Neural crest cell (in vitro differentiated cells): Measurements from ENCODE around the gene FAT2. TPM values are rescaled to one million over a fixed set of nuclear protein-coding genes. Genes with fewer than 3 reads are reported as not detected.

Source experiments
- DNase-seq: peaks from one replicate; pipeline ENCODE4 v3.0.0; 2021; ENCODE audit warnings: low read depth, mixed read lengths, low spot score
- H3K27ac Mint-ChIP-seq: one replicate; pipeline ENCODE4 v1.8.0; 2021; ENCODE audit warnings: mild to moderate bottlenecking, mixed read lengths; ENCODE audit not compliant: unreplicated experiment
- H3K27me3 Mint-ChIP-seq: 2 replicates; pipeline ENCODE4 v1.8.0; 2021; ENCODE audit warnings: low read depth, mild to moderate bottlenecking, mixed read lengths
- H3K36me3 Mint-ChIP-seq: 2 replicates; pipeline ENCODE4 v1.8.0; 2021; ENCODE audit warnings: low read depth, mild to moderate bottlenecking, mixed read lengths
- H3K4me1 Mint-ChIP-seq: 2 replicates; pipeline ENCODE4 v1.8.0; 2021; ENCODE audit warnings: mixed read lengths
- H3K4me3 Mint-ChIP-seq: one replicate; pipeline ENCODE4 v1.8.0; 2021; ENCODE audit warnings: mild to moderate bottlenecking, mixed read lengths
- H3K9me3 Mint-ChIP-seq: 2 replicates; pipeline ENCODE4 v1.8.0; 2021; ENCODE audit warnings: mixed read lengths
- total RNA-seq: library from RNA; stranded (reverse); gene quantifications from 2 replicates; pipeline ENCODE4 v1.2.1, GENCODE V29; 2021
- TF ChIP-seq, protein P1 (sequence below): fragments of 200-600 bp; sonication (generic); conservative IDR thresholded peaks from 2 replicates; pipeline ENCODE4 v1.5.0; 2021; ENCODE audit warnings: antibody characterized with exemption, mild to moderate bottlenecking

FAT2 gene
- total RNA-seq, 1 donor from 2014 or later, result not detected

GRCh38 chr5:151618907-151619306 is 27.8 kb upstream of the FAT2 start:
- Mint-ChIP-seq H3K27ac (no peak overlapping the region), H3K4me3 (no peak overlapping the region), H3K9me3 (no peaks in the 10 kb centered on the region), H3K27me3 (no peaks in the 10 kb centered on the region), H3K4me1 (peaks cover 7% of the 10 kb centered on the region), H3K36me3 (no peaks in the 10 kb centered on the region)
- TF ChIP-seq, protein P1, sequence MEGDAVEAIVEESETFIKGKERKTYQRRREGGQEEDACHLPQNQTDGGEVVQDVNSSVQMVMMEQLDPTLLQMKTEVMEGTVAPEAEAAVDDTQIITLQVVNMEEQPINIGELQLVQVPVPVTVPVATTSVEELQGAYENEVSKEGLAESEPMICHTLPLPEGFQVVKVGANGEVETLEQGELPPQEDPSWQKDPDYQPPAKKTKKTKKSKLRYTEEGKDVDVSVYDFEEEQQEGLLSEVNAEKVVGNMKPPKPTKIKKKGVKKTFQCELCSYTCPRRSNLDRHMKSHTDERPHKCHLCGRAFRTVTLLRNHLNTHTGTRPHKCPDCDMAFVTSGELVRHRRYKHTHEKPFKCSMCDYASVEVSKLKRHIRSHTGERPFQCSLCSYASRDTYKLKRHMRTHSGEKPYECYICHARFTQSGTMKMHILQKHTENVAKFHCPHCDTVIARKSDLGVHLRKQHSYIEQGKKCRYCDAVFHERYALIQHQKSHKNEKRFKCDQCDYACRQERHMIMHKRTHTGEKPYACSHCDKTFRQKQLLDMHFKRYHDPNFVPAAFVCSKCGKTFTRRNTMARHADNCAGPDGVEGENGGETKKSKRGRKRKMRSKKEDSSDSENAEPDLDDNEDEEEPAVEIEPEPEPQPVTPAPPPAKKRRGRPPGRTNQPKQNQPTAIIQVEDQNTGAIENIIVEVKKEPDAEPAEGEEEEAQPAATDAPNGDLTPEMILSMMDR, result no peak
- no peak for DNase-seq

GRCh38 chr5:151617841-151618710 is 26.9 kb upstream of the FAT2 start:
- no peak overlapping the region for H3K4me3 Mint-ChIP-seq
- no peaks in the 10 kb centered on the region for H3K36me3 Mint-ChIP-seq
- H3K27me3 Mint-ChIP-seq, result no peaks in the 10 kb centered on the region
- H3K27ac Mint-ChIP-seq, result no peak overlapping the region
- peaks cover 7% of the 10 kb centered on the region for H3K4me1 Mint-ChIP-seq
- TF ChIP-seq, protein P1, result no peak
- DNase-seq, result no peak
- no peaks in the 10 kb centered on the region for H3K9me3 Mint-ChIP-seq

- TF ChIP-seq, protein P1, result no peak
- no peak overlapping the region for H3K4me3 Mint-ChIP-seq
- no peak for DNase-seq
- no peaks in the 10 kb centered on the region for H3K27me3 Mint-ChIP-seq
- peaks cover 7% of the 10 kb centered on the region for H3K4me1 Mint-ChIP-seq
- H3K27ac Mint-ChIP-seq, result no peak overlapping the region
- no peaks in the 10 kb centered on the region for H3K36me3 Mint-ChIP-seq
- no peaks in the 10 kb centered on the region for H3K9me3 Mint-ChIP-seq
Observed at GRCh38 chr5:151617383-151617840, 26.3 kb upstream of the FAT2 start.

- TF ChIP-seq, protein P1, result no peak
- H3K36me3 Mint-ChIP-seq, result no peaks in the 10 kb centered on the region
- DNase-seq, result no peak
- no peak overlapping the region for H3K4me3 Mint-ChIP-seq
- no peaks in the 10 kb centered on the region for H3K4me1 Mint-ChIP-seq
- H3K9me3 Mint-ChIP-seq, result no peaks in the 10 kb centered on the region
- H3K27me3 Mint-ChIP-seq, result peaks cover 3% of the 10 kb centered on the region
- no peak overlapping the region for H3K27ac Mint-ChIP-seq
Observed at GRCh38 chr5:151615431-151615830, 24.3 kb upstream of the FAT2 start.

DNA sequence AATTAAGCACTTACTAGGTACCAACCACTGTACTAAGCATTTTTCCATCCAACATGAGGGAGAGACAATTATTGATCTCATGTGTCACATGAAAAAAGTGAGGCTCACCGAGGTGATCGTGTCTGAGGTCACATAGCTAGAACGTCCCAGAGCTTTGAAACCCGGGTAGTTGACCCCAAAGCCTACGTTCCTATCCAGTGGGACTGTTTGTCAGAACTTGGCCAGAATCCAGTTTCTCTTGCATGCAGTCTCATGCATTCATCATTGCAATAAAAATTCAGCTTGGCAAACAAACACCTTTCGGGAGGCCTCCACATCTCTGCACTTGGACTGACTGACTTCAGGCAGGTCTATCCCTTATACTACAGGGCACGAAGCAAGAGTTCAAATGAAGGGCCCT is 23.4 kb upstream of the FAT2 start:
- H3K9me3 Mint-ChIP-seq, result no peaks in the 10 kb centered on the region
- H3K36me3 Mint-ChIP-seq, result no peaks in the 10 kb centered on the region
- peaks cover 3% of the 10 kb centered on the region for H3K27me3 Mint-ChIP-seq
- no peak overlapping the region for H3K27ac Mint-ChIP-seq
- no peaks in the 10 kb centered on the region for H3K4me1 Mint-ChIP-seq
- DNase-seq, result no peak
- no peak overlapping the region for H3K4me3 Mint-ChIP-seq
- TF ChIP-seq, protein P1, result no peak
